ENCODE results near the gene SPATA32.

Gene SPATA32

GRCh38 chr17:45293413-45294211, 31.7 kb upstream of the SPATA32 start:
- DNase-seq (ENCODE audit: low read depth): no peak

- no peak for DNase-seq (ENCODE audit: low read depth)
Measured at GRCh38 chr17:45292696-45293412, 31.0 kb upstream of the SPATA32 start.

GRCh38 chr17:45291171-45291805, 29.4 kb upstream of the SPATA32 start:
- DNase-seq (ENCODE audit: low read depth): no peak

- DNase-seq (ENCODE audit: low read depth): no peak
Measured at GRCh38 chr17:45290269-45290765, 28.4 kb upstream of the SPATA32 start.

- DNase-seq (ENCODE audit: low read depth): no peak
Measured at GRCh38 chr17:45289301-45290268, 27.7 kb upstream of the SPATA32 start.

- no peak for DNase-seq (ENCODE audit: low read depth)
Measured at GRCh38 chr17:45288825-45289224, 26.9 kb upstream of the SPATA32 start.

- DNase-seq (ENCODE audit: low read depth): no peak
Measured at GRCh38 chr17:45287526-45288500, 25.9 kb upstream of the SPATA32 start.

- no peak for DNase-seq (ENCODE audit: low read depth)
Measured at GRCh38 chr17:45286286-45286685, 24.4 kb upstream of the SPATA32 start.

- DNase-seq (ENCODE audit: low read depth): no peak
Measured at GRCh38 chr17:45284176-45285140, 22.6 kb upstream of the SPATA32 start.

GRCh38 chr17:45283711-45284110, 21.8 kb upstream of the SPATA32 start:
- DNase-seq (ENCODE audit: low read depth): no peak

GRCh38 chr17:45282683-45283644, 21.1 kb upstream of the SPATA32 start:
- no peak for DNase-seq (ENCODE audit: low read depth)

- DNase-seq (ENCODE audit: low read depth): no peak
Measured at GRCh38 chr17:45279898-45280297, 18.0 kb upstream of the SPATA32 start.

GRCh38 chr17:45277992-45278391, 16.1 kb upstream of the SPATA32 start:
- no peak for DNase-seq (ENCODE audit: low read depth)

- peak; percentile 85 for DNase-seq (ENCODE audit: low read depth)
Measured at GRCh38 chr17:45277216-45277849, 15.4 kb upstream of the SPATA32 start.

GRCh38 chr17:45276031-45276430, 14.1 kb upstream of the SPATA32 start:
- DNase-seq (ENCODE audit: low read depth): no peak

GRCh38 chr17:45274033-45274432, 12.1 kb upstream of the SPATA32 start:
- DNase-seq (ENCODE audit: low read depth): no peak

GRCh38 chr17:45273551-45273957, 11.7 kb upstream of the SPATA32 start:
- DNase-seq (ENCODE audit: low read depth): no peak

All from activated gamma-delta T cell treated with anti-CD3 and anti-CD28 coated beads, Interleukin-2, amount 50 U/mL, for 16 hours (primary cell).